HEK293 (cell line): ENCODE data around the gene ADAMTS2.

ENCODE experiments used
- CTCF ChIA-PET: fragments of 350-600 bp; formaldehyde crosslinking; extraction: SDS; loops from one replicate; lab custom pipeline; 2021; ENCODE audit warnings: antibody characterized with exemption; lab: Yijun Ruan, JAX
- POLR2A ChIA-PET: fragments of 300-600 bp; formaldehyde crosslinking; extraction: SDS; loops from one replicate; lab custom pipeline; 2020; ENCODE audit warnings: antibody characterized with exemption, inconsistent platforms; lab: Yijun Ruan, JAX
- H3K27ac ChIP-seq: fragments of 200-500 bp; sonication (Bioruptor generic); 2 replicates; pipeline ENCODE4 v1.5.1; 2014; ENCODE audit warnings: low read depth, low read length, control low read depth, inconsistent platforms; ENCODE audit errors: extremely low read depth
- H3K36me3 ChIP-seq, 2 experiments: fragments of 200-500 bp in 1 of 2; sonication (Bioruptor generic) in 1 of 2; 1 replicate in 1 of 2; 2 replicates in 1 of 2; pipeline ENCODE4 v1.5.1; 2014 to 2017; ENCODE audit warnings: inconsistent platforms in 2 of 2, low read length in 2 of 2; ENCODE audit not compliant: control insufficient read depth in 2 of 2, insufficient read depth in 1 of 2
- H3K4me1 ChIP-seq: fragments of 200-500 bp; sonication (Bioruptor generic); 2 replicates; pipeline ENCODE4 v1.5.1; 2014; ENCODE audit warnings: mild to moderate bottlenecking, low read length, inconsistent platforms; ENCODE audit not compliant: control insufficient read depth, insufficient read depth
- H3K4me3 ChIP-seq: 2 replicates; pipeline ENCODE4 v1.5.1; 2011; ENCODE audit warnings: low read depth, mild to moderate bottlenecking, control low read depth, low read length, moderate library complexity
- H3K9me3 ChIP-seq: fragments of 200-500 bp; sonication (Bioruptor generic); 2 replicates; pipeline ENCODE4 v1.5.1; 2014; ENCODE audit warnings: low read depth, low read length, inconsistent platforms; ENCODE audit not compliant: control insufficient read depth, insufficient read depth
- BCL11A ChIP-seq: fragments of 450-650 bp; formaldehyde crosslinking; IDR thresholded peaks from 2 replicates; pipeline ENCODE4 v1.5.1; 2016; ENCODE audit warnings: low read depth, missing biosample characterization, missing genetic modification characterization
- INSM2 ChIP-seq: fragments of 450-650 bp; formaldehyde crosslinking; IDR thresholded peaks from 2 replicates; pipeline ENCODE4 v1.5.1; 2016; ENCODE audit warnings: missing biosample characterization, missing genetic modification characterization
- KLF9 ChIP-seq: fragments of 450-650 bp; formaldehyde crosslinking; IDR thresholded peaks from 2 replicates; pipeline ENCODE4 v1.5.1; 2016; ENCODE audit warnings: missing biosample characterization, missing genetic modification characterization, low read depth
- MYNN ChIP-seq: fragments of 450-650 bp; formaldehyde crosslinking; IDR thresholded peaks from 2 replicates; pipeline ENCODE4 v1.5.1; 2016; ENCODE audit warnings: missing biosample characterization, missing genetic modification characterization, borderline replicate concordance
- OVOL3 ChIP-seq: fragments of 450-650 bp; formaldehyde crosslinking; IDR thresholded peaks from 2 replicates; pipeline ENCODE4 v1.5.1; 2016; ENCODE audit warnings: missing biosample characterization, missing genetic modification characterization
- YY1 ChIP-seq: fragments of 450-650 bp; formaldehyde crosslinking; IDR thresholded peaks from 2 replicates; pipeline ENCODE4 v1.5.1; 2018; ENCODE audit warnings: missing biosample characterization, missing genetic modification characterization
- ZBTB8A ChIP-seq: fragments of 450-650 bp; formaldehyde crosslinking; IDR thresholded peaks from 2 replicates; pipeline ENCODE4 v1.5.1; 2016; ENCODE audit warnings: missing biosample characterization, missing genetic modification characterization
- ZNF174 ChIP-seq: fragments of 450-650 bp; formaldehyde crosslinking; IDR thresholded peaks from 2 replicates; pipeline ENCODE4 v1.5.0; 2017; ENCODE audit warnings: missing biosample characterization, mild to moderate bottlenecking, missing genetic modification characterization
- ZNF19 ChIP-seq: fragments of 450-650 bp; formaldehyde crosslinking; IDR thresholded peaks from 2 replicates; pipeline ENCODE4; 2016; ENCODE audit warnings: missing biosample characterization, missing genetic modification characterization, low read depth
- ZNF366 ChIP-seq: fragments of 450-650 bp; formaldehyde crosslinking; conservative IDR thresholded peaks from 2 replicates; pipeline ENCODE4 v1.5.1; 2016; ENCODE audit warnings: missing biosample characterization, missing genetic modification characterization
- ZNF394 ChIP-seq: fragments of 450-650 bp; formaldehyde crosslinking; IDR thresholded peaks from 2 replicates; pipeline ENCODE4 v1.5.1; 2016; ENCODE audit warnings: missing biosample characterization, missing genetic modification characterization, mild to moderate bottlenecking, moderate library complexity, borderline replicate concordance
- ZNF423 ChIP-seq: fragments of 450-650 bp; formaldehyde crosslinking; IDR thresholded peaks from 2 replicates; pipeline ENCODE4 v1.5.1; 2016; ENCODE audit warnings: missing biosample characterization, missing genetic modification characterization
- ZNF501 ChIP-seq: fragments of 450-650 bp; formaldehyde crosslinking; IDR thresholded peaks from 2 replicates; pipeline ENCODE4 v1.5.1; 2016; ENCODE audit warnings: missing biosample characterization, missing genetic modification characterization
- ZNF513 ChIP-seq: fragments of 450-650 bp; IDR thresholded peaks from 2 replicates; pipeline ENCODE4 v1.5.1; 2018; ENCODE audit warnings: missing biosample characterization, missing genetic modification characterization
- ZNF529 ChIP-seq: fragments of 450-650 bp; formaldehyde crosslinking; IDR thresholded peaks from 2 replicates; pipeline ENCODE4 v1.5.1; 2017; ENCODE audit warnings: missing genetic modification characterization, missing biosample characterization; ENCODE audit not compliant: insufficient replicate concordance
- ZNF560 ChIP-seq: fragments of 450-650 bp; formaldehyde crosslinking; IDR thresholded peaks from 2 replicates; pipeline ENCODE4 v1.5.1; 2017; ENCODE audit warnings: missing biosample characterization, missing genetic modification characterization, borderline replicate concordance
- ZNF600 ChIP-seq: fragments of 450-650 bp; formaldehyde crosslinking; IDR thresholded peaks from 2 replicates; pipeline ENCODE4 v1.5.1; 2016; ENCODE audit warnings: missing biosample characterization, missing genetic modification characterization
- ZNF610 ChIP-seq: fragments of 450-650 bp; formaldehyde crosslinking; IDR thresholded peaks from 2 replicates; pipeline ENCODE4 v1.5.1; 2016; ENCODE audit warnings: missing biosample characterization, missing genetic modification characterization, borderline replicate concordance
- ZNF626 ChIP-seq: fragments of 450-650 bp; sonication (Bioruptor Pico); formaldehyde crosslinking; IDR thresholded peaks from 2 replicates; pipeline ENCODE4 v1.5.1; 2018; ENCODE audit warnings: missing biosample characterization, missing genetic modification characterization, inconsistent platforms
- ZNF654 ChIP-seq: fragments of 450-650 bp; formaldehyde crosslinking; IDR thresholded peaks from 2 replicates; pipeline ENCODE4 v1.5.1; 2016; ENCODE audit warnings: low read depth, missing biosample characterization, missing genetic modification characterization
- ZNF830 ChIP-seq: fragments of 450-650 bp; IDR thresholded peaks from 2 replicates; pipeline ENCODE4 v1.5.0; 2018; ENCODE audit warnings: missing biosample characterization, missing genetic modification characterization, low read depth, mild to moderate bottlenecking, moderate library complexity
- ZSCAN23 ChIP-seq: fragments of 450-650 bp; formaldehyde crosslinking; IDR thresholded peaks from 2 replicates; pipeline ENCODE4 v1.5.1; 2016; ENCODE audit warnings: missing biosample characterization, missing genetic modification characterization
- TF ChIP-seq, protein P1 (sequence below): fragments of 450-650 bp; formaldehyde crosslinking; IDR thresholded peaks from 2 replicates; pipeline ENCODE4 v1.5.1; 2016; ENCODE audit warnings: missing biosample characterization, missing genetic modification characterization

Gene ADAMTS2

DNA sequence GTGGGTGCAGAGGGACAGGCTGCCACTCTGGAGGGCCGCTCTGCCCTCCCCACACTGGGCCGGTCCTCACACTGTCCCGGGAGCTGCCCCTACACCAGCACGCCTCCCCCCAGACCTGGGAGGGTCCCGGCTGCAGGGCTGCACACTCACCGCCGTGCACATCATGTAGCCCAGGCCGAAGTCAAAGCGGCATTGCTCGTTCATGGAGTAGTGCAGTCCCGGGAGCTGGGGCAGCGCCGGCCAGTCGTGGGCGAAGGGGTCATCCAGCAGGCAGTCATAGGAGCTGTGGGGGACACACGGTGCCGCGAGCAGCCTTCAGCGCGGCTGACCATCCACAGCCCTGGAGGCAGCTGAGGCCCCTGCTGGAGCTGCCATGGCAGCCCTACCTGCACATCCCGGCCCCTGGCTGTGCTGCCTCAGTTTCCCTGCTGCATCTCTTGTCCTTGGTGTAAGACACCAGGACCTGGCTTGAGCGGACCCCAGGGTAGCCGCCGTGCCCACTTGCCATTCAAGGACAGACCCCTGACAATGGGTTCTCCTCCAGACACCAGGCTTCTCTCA, 191.8 kb downstream of the ADAMTS2 start (continued):
- TF ChIP-seq ZNF394 (tag by site-specific recombination) = no peak
- no peak for TF ChIP-seq ZNF600 (tag by site-specific recombination)
- TF ChIP-seq ZSCAN23 (tag by site-specific recombination) = no peak
- no peak for TF ChIP-seq KLF9
- no peak for TF ChIP-seq ZNF501 (tag by site-specific recombination)
- TF ChIP-seq ZNF423 (tag by site-specific recombination) = no peak
- no peak for TF ChIP-seq ZNF830
- TF ChIP-seq ZNF610 (tag by site-specific recombination) = no peak
- no peak for TF ChIP-seq ZNF654 (tag by site-specific recombination)
- no peak for TF ChIP-seq ZNF366 (tag by site-specific recombination)
- TF ChIP-seq MYNN (tag by site-specific recombination) = no peak
- TF ChIP-seq, all 188 proteins: peak for 0

DNA sequence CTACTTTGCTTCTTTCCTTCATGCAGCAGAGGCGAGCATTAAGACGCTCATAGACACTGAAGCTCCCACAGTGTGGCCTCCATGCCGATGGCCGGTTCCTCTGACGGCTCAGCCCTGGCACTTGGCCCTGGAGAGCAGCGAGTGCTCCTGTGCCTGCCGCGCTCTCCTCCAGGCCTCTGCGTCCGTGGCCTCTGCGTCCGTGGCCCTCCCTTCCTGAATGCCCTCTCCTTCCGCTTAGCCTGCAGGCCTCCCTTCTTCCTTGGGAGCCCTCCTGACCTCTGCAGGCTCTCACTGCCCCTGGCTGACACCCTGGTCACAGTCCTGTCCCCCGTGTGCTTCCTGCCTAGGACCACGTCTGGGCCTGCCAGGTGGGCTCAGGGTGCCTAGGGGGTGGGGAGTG, 192.3 kb downstream of the ADAMTS2 start:
- no peak overlapping the region for H3K4me3 ChIP-seq
- H3K9me3 ChIP-seq = no peaks in the 10 kb centered on the region
- H3K4me1 ChIP-seq = no peaks in the 10 kb centered on the region
- no peaks in the 10 kb centered on the region for H3K36me3 ChIP-seq
- POLR2A ChIA-PET = no interaction called here
- TF ChIP-seq ZNF529 (tag by site-specific recombination) (no peak), ZNF560 (tag by site-specific recombination) (no peak), ZBTB8A (tag by site-specific recombination) (no peak), ZNF626 (tag by site-specific recombination) (no peak), KLF9 (no peak), OVOL3 (no peak), ZNF501 (tag by site-specific recombination) (no peak), YY1 (tag by site-specific recombination) (no peak), INSM2 (tag by site-specific recombination) (no peak), ZNF19 (tag by site-specific recombination) (no peak), BCL11A (tag by site-specific recombination) (no peak), ZNF513 (tag by site-specific recombination) (no peak), ZNF174 (no peak)
- TF ChIP-seq, protein P1, sequence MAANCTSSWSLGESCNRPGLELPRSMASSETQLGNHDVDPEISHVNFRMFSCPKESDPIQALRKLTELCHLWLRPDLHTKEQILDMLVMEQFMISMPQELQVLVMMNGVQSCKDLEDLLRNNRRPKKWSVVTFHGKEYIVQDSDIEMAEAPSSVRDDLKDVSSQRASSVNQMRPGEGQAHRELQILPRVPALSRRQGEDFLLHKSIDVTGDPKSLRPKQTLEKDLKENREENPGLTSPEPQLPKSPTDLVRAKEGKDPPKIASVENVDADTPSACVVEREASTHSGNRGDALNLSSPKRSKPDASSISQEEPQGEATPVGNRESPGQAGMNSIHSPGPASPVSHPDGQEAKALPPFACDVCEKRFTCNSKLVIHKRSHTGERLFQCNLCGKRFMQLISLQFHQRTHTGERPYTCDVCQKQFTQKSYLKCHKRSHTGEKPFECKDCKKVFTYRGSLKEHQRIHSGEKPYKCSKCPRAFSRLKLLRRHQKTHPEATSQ (tag by site-specific recombination) = no peak
- TF ChIP-seq, all 188 proteins: peak for 0
- H3K27ac ChIP-seq = no peak overlapping the region
- CTCF ChIA-PET = no interaction called here
